Measurements from ENCODE around the gene F11.

The F11 gene

DNA sequence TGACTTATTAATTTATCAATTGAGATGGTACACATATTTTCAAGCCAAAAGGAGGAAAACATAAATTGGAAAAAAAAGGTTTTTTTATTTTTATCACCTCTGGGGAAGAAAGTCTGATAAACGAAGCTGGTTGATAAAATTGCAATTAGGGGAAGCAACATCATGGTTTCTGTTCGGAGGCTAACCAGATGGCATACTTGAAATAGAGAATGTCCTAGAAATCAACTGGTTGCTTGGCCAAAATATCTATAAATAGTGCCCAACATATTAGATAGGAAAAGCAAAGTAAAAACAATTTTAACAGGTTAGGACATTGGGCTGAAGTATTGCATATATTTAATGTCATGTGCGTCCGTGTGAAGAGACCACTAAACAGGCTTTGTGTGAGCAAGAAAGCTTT, 24.4 kb upstream of the F11 start:
- no peak for TF ChIP-seq MAX (IDR thresholded peaks at IDR 0.05)
- TF ChIP-seq YY1 (IDR thresholded peaks at IDR 0.05; ENCODE audit: low read depth): no peak
- no peak for TF ChIP-seq TCF12 (IDR thresholded peaks at IDR 0.05; ENCODE audit: low read depth)
- no peak for TF ChIP-seq EP300 (IDR thresholded peaks at IDR 0.05; ENCODE audit: borderline replicate concordance)
- no peak for TF ChIP-seq RAD21 (IDR thresholded peaks at IDR 0.05; ENCODE audit: low read depth)
- no peak for TF ChIP-seq EGR1 (IDR thresholded peaks at IDR 0.05)
- TF ChIP-seq, protein P1, sequence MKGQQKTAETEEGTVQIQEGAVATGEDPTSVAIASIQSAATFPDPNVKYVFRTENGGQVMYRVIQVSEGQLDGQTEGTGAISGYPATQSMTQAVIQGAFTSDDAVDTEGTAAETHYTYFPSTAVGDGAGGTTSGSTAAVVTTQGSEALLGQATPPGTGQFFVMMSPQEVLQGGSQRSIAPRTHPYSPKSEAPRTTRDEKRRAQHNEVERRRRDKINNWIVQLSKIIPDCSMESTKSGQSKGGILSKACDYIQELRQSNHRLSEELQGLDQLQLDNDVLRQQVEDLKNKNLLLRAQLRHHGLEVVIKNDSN (IDR thresholded peaks at IDR 0.05): no peak
- TF ChIP-seq CEBPB (IDR thresholded peaks at IDR 0.05): no peak
- TF ChIP-seq FOXM1 (IDR thresholded peaks at IDR 0.05; ENCODE audit: borderline replicate concordance, low read depth): no peak
- no peak for TF ChIP-seq TAF1 (IDR thresholded peaks at IDR 0.05; ENCODE audit: low read depth)

DNA sequence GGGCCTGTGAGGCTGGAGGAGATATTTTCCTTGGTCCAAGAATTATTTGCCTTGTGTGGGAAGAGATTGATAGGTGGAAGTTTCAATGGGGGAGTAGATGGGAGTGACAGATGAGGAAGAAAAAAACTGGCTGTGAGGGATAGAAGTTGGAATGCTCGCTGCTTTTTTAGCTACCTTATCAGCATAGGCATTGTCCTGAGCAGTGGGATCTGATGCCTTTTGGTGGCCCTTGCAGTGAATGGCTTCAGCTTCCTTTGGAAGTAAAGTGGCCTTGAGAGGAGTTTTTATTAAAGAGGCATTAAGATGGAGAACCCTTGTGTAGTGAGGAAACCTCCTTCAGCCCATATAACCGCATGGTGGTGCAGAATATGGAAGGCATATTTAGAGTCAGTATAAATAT, 22.7 kb upstream of the F11 start:
- TF ChIP-seq, protein P2, sequence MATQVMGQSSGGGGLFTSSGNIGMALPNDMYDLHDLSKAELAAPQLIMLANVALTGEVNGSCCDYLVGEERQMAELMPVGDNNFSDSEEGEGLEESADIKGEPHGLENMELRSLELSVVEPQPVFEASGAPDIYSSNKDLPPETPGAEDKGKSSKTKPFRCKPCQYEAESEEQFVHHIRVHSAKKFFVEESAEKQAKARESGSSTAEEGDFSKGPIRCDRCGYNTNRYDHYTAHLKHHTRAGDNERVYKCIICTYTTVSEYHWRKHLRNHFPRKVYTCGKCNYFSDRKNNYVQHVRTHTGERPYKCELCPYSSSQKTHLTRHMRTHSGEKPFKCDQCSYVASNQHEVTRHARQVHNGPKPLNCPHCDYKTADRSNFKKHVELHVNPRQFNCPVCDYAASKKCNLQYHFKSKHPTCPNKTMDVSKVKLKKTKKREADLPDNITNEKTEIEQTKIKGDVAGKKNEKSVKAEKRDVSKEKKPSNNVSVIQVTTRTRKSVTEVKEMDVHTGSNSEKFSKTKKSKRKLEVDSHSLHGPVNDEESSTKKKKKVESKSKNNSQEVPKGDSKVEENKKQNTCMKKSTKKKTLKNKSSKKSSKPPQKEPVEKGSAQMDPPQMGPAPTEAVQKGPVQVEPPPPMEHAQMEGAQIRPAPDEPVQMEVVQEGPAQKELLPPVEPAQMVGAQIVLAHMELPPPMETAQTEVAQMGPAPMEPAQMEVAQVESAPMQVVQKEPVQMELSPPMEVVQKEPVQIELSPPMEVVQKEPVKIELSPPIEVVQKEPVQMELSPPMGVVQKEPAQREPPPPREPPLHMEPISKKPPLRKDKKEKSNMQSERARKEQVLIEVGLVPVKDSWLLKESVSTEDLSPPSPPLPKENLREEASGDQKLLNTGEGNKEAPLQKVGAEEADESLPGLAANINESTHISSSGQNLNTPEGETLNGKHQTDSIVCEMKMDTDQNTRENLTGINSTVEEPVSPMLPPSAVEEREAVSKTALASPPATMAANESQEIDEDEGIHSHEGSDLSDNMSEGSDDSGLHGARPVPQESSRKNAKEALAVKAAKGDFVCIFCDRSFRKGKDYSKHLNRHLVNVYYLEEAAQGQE (IDR thresholded peaks at IDR 0.05; ENCODE audit: low read depth): no peak
- TF ChIP-seq EGR1 (IDR thresholded peaks at IDR 0.05) (no peak), ZBTB7A (IDR thresholded peaks at IDR 0.05; ENCODE audit: low read depth) (no peak), TAF1 (IDR thresholded peaks at IDR 0.05; ENCODE audit: low read depth) (no peak), YY1 (IDR thresholded peaks at IDR 0.05; ENCODE audit: low read depth) (no peak), MAX (IDR thresholded peaks at IDR 0.05) (no peak), CEBPB (IDR thresholded peaks at IDR 0.05) (no peak), FOXM1 (IDR thresholded peaks at IDR 0.05; ENCODE audit: borderline replicate concordance, low read depth) (no peak), EP300 (IDR thresholded peaks at IDR 0.05; ENCODE audit: borderline replicate concordance) (no peak), TCF12 (IDR thresholded peaks at IDR 0.05; ENCODE audit: low read depth) (no peak), CREB1 (IDR thresholded peaks at IDR 0.05; ENCODE audit: low read depth) (no peak), RAD21 (IDR thresholded peaks at IDR 0.05; ENCODE audit: low read depth) (no peak), NFIC (IDR thresholded peaks at IDR 0.05) (no peak), TEAD4 (IDR thresholded peaks at IDR 0.05) (no peak)
- TF ChIP-seq, protein P1 (IDR thresholded peaks at IDR 0.05): no peak

GRCh38 chr4:186244835-186245234, 21.2 kb upstream of the F11 start:
- no peak for TF ChIP-seq EP300 (IDR thresholded peaks at IDR 0.05; ENCODE audit: borderline replicate concordance)
- TF ChIP-seq, protein P1 (IDR thresholded peaks at IDR 0.05): no peak
- no peak for TF ChIP-seq EGR1 (IDR thresholded peaks at IDR 0.05)
- no peak for TF ChIP-seq ZBTB7A (IDR thresholded peaks at IDR 0.05; ENCODE audit: low read depth)

DNA sequence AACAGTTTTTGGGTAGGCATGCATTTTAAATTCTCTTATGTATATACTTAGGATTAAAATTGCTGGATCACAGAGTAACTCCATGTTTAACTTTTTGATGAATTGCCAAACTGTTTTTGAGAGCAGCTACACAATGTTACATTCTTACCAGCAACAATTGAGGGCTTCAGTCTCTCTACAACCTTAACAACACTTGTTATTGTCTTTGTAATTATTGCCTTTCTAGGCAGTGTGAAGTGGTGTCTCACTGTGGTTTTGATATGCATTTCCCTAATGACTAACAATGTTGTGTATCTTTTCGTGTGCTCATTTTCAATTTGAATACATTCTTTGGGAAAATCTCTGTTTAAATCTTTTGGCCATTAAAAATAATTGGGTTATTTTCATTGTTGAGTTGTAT, 17.3 kb upstream of the F11 start:
- TF ChIP-seq TEAD4 (IDR thresholded peaks at IDR 0.05) (no peak), RAD21 (IDR thresholded peaks at IDR 0.05; ENCODE audit: low read depth) (no peak), EP300 (IDR thresholded peaks at IDR 0.05; ENCODE audit: borderline replicate concordance) (no peak)

DNA sequence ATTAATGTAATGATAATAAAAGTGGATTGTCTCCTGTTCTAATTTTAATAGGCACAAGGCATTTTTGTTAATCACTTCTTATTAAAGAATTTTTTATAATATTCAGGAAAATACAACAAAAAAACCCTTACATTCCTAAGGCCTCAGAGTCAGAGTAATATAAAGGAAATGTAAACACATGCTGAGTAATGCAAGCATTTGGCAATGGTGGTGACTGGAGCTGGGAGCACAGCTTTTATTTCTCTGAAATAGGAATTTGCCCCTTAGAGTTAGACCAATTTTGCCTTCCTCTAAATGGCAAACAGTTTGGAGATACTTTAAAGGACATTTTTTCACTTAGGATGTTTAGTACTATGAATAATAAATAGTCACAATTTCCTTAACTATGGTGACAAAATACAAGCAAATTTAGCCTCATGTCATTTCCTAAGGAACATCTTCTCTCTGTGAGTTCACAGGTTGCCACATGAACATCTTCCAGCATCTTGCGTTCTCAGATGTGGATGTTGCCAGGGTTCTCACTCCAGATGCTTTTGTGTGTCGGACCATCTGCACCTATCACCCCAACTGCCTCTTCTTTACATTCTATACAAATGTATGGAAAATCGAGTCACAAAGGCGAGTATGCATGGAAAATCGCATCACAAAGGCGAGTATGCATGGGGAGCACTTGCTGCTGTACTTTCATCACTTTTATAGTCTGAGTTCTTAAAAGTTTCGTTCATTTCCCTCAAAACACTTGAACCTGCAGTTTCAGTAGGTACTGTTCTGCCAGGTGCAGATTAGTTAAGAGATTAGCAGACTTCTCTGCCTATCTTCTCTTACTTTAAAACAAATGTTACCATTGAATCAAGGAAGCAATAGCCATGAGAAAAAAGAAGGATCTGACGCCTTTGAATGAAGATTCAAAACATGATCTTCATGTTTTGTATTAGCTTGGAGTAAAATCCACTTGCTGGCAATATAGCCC, 15.9 kb upstream of the F11 start:
- TF ChIP-seq NFIC (IDR thresholded peaks at IDR 0.05) (no peak), TEAD4 (IDR thresholded peaks at IDR 0.05) (no peak), TAF1 (IDR thresholded peaks at IDR 0.05; ENCODE audit: low read depth) (no peak), RAD21 (IDR thresholded peaks at IDR 0.05; ENCODE audit: low read depth) (no peak), EP300 (IDR thresholded peaks at IDR 0.05; ENCODE audit: borderline replicate concordance) (no peak), TCF12 (IDR thresholded peaks at IDR 0.05; ENCODE audit: low read depth) (no peak), FOXM1 (IDR thresholded peaks at IDR 0.05; ENCODE audit: borderline replicate concordance, low read depth) (no peak), ZBTB7A (IDR thresholded peaks at IDR 0.05; ENCODE audit: low read depth) (no peak), EGR1 (IDR thresholded peaks at IDR 0.05) (no peak), CEBPB (IDR thresholded peaks at IDR 0.05) (no peak), MAX (IDR thresholded peaks at IDR 0.05) (no peak), YY1 (IDR thresholded peaks at IDR 0.05; ENCODE audit: low read depth) (no peak), CREB1 (IDR thresholded peaks at IDR 0.05; ENCODE audit: low read depth) (no peak)
- TF ChIP-seq, protein P1 (IDR thresholded peaks at IDR 0.05): no peak
- TF ChIP-seq, protein P2 (IDR thresholded peaks at IDR 0.05; ENCODE audit: low read depth): no peak

Data from Ishikawa (cell line).